Measurements from ENCODE around the gene SELENOK. TPM values are rescaled to one million over a fixed set of nuclear protein-coding genes. Genes with fewer than 3 reads are reported as not detected.

Gene SELENOK
- total and polyA plus RNA-seq, 2 of the 4 experiments (the other 2 are of a cell fraction) = 35.5 to 37.1 TPM

DNA sequence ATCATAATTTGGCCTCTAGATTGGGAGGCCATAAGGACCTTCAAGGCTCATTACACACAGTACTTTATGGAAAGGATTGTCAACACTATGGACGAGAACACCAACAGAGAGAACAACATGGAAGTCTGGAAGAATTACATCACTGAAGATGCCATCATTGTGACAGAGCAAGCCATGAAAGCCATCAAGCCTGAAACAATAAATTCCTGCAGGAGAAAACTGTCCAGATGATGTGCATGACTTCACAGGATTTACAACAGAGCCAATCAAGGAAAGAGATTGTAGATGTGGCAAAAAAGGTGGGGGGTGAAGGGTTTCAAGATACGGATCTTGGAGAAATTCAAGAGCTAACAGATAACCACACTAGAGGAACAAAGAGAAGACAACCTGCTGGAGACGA, 29.4 kb downstream of the SELENOK start:
- H3K9ac ChIP-seq (ENCODE audit: low read depth, low read length) = no peak overlapping the region
- no peak overlapping the region for H2BK120ac ChIP-seq (ENCODE audit: low read depth, low read length)
- no peak overlapping the region for H3K4me3 ChIP-seq (ENCODE audit: insufficient read depth, low read depth, low read length)
- H3K9me3 ChIP-seq (ENCODE audit: control insufficient read depth, insufficient read depth, low read length) = no peaks in the 10 kb centered on the region
- H2BK5ac ChIP-seq (ENCODE audit: low read depth, low read length, poor library complexity, severe bottlenecking) = no peak overlapping the region
- no TSS peak for BruUV-seq (replicated peaks)
- no peak overlapping the region for H4K5ac ChIP-seq (ENCODE audit: low read depth, low read length)
- 100% methylated on average over 1 of the region's 3 CpGs; no CpG with 5 or more reads in 1 of the 2 experiments for WGBS, 2 experiments (ENCODE audit: extremely low coverage in 2 of 2, insufficient read length in 1 of 2)
- no peak overlapping the region for H3K56ac ChIP-seq (ENCODE audit: extremely low read depth, insufficient read depth, low read length)
- in situ Hi-C loops (cut with MboI; ENCODE audit: low sequenced_read_pairs) = no loop called here
- H3K18ac ChIP-seq (ENCODE audit: low read depth, low read length) = no peak overlapping the region
- ChIA-PET CTCF (interaction anchor here (1.3 kb wide), 1 partner anchor 10 kb away, joined by 4 read pairs; no protein-coding TSS in a partner anchor), POLR2A (ENCODE audit: unreplicated experiment) (no interaction called here)
- H3K14ac ChIP-seq (replicated peaks; ENCODE audit: low read depth, low read length) = no peak overlapping the region
- no peaks in the 10 kb centered on the region for H4K20me1 ChIP-seq (ENCODE audit: insufficient read depth, low read length)
- DNase-seq (no peak), ATAC-seq (ENCODE audit: low read depth) (no peak)
- H4K8ac ChIP-seq (ENCODE audit: low read depth in 2 of 2, low read length in 2 of 2) = no peak overlapping the region
- no peak overlapping the region for H2AFZ ChIP-seq (replicated peaks; ENCODE audit: low read length, poor library complexity)
- TF ChIP-seq MAZ (IDR thresholded peaks at IDR 0.05; ENCODE audit: borderline replicate concordance, low read depth, low read length) = no peak
- TF ChIP-seq POLR2A (IDR thresholded peaks at IDR 0.05; ENCODE audit: low read depth, low read length) = no peak
- no peak for TF ChIP-seq MAFK (IDR thresholded peaks at IDR 0.05; ENCODE audit: low read depth, low read length)
- no peak for TF ChIP-seq RCOR1 (IDR thresholded peaks at IDR 0.05; ENCODE audit: insufficient replicate concordance, low read length)
- TF ChIP-seq, protein P1, sequence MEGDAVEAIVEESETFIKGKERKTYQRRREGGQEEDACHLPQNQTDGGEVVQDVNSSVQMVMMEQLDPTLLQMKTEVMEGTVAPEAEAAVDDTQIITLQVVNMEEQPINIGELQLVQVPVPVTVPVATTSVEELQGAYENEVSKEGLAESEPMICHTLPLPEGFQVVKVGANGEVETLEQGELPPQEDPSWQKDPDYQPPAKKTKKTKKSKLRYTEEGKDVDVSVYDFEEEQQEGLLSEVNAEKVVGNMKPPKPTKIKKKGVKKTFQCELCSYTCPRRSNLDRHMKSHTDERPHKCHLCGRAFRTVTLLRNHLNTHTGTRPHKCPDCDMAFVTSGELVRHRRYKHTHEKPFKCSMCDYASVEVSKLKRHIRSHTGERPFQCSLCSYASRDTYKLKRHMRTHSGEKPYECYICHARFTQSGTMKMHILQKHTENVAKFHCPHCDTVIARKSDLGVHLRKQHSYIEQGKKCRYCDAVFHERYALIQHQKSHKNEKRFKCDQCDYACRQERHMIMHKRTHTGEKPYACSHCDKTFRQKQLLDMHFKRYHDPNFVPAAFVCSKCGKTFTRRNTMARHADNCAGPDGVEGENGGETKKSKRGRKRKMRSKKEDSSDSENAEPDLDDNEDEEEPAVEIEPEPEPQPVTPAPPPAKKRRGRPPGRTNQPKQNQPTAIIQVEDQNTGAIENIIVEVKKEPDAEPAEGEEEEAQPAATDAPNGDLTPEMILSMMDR (conservative IDR thresholded peaks at IDR 0.05; ENCODE audit: low read depth, low read length) = no peak
- TF ChIP-seq CEBPB (IDR thresholded peaks at IDR 0.05; ENCODE audit: low read depth, low read length) = no peak
- TF ChIP-seq MXI1 (IDR thresholded peaks at IDR 0.05; ENCODE audit: borderline replicate concordance, low read depth, low read length) = no peak
- TF ChIP-seq USF2 (IDR thresholded peaks at IDR 0.05; ENCODE audit: low read depth, low read length) = no peak
- TF ChIP-seq CHD1 (IDR thresholded peaks at IDR 0.05; ENCODE audit: low read depth, low read length) = no peak
- no peak for TF ChIP-seq NFE2L2 (IDR thresholded peaks at IDR 0.05; ENCODE audit: low read depth, low read length)
- TF ChIP-seq RFX5 (IDR thresholded peaks at IDR 0.05; ENCODE audit: low read depth, low read length) = no peak
- TF ChIP-seq BHLHE40 (IDR thresholded peaks at IDR 0.05; ENCODE audit: low read depth, low read length) = no peak
- TF ChIP-seq, protein P2, sequence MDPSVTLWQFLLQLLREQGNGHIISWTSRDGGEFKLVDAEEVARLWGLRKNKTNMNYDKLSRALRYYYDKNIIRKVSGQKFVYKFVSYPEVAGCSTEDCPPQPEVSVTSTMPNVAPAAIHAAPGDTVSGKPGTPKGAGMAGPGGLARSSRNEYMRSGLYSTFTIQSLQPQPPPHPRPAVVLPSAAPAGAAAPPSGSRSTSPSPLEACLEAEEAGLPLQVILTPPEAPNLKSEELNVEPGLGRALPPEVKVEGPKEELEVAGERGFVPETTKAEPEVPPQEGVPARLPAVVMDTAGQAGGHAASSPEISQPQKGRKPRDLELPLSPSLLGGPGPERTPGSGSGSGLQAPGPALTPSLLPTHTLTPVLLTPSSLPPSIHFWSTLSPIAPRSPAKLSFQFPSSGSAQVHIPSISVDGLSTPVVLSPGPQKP (IDR thresholded peaks at IDR 0.05; ENCODE audit: borderline replicate concordance, low read depth, low read length) = no peak
- dilution Hi-C loops (cut with HindIII; ENCODE audit: low sequenced_read_pairs, unreplicated experiment) = no loop called here
- no peaks in the 10 kb centered on the region for H3K27me3 ChIP-seq (ENCODE audit: control insufficient read depth, insufficient read depth, low read length)
- H3K36me3 ChIP-seq (ENCODE audit: control insufficient read depth, insufficient read depth, low read length) = peaks cover 23% of the 10 kb centered on the region
- no peak overlapping the region for H3K4ac ChIP-seq (ENCODE audit: low read depth, low read length)
- H2AK9ac ChIP-seq (replicated peaks; ENCODE audit: low read depth, low read length, poor library complexity) = no peak overlapping the region
- H3K9me1 ChIP-seq (ENCODE audit: insufficient read depth, low read length) = no peaks in the 10 kb centered on the region
- H3K4me2 ChIP-seq (ENCODE audit: low read depth, low read length) = no peak overlapping the region
- H2AK5ac ChIP-seq (ENCODE audit: low read depth, low read length) = no peak overlapping the region
- H3K23ac ChIP-seq (ENCODE audit: low read depth, low read length) = no peak overlapping the region
- intact Hi-C loops (cut with micrococcal nuclease) = no loop called here
- no peak overlapping the region for H2BK15ac ChIP-seq (ENCODE audit: low read depth, low read length)
- H3K27ac ChIP-seq (ENCODE audit: insufficient read depth, low read length) = no peak overlapping the region
- H2BK20ac ChIP-seq (ENCODE audit: low read depth, low read length) = no peak overlapping the region
- no peaks in the 10 kb centered on the region for H3K4me1 ChIP-seq (ENCODE audit: control insufficient read depth, insufficient read depth, low read length)
- H3K79me1 ChIP-seq (ENCODE audit: low read depth in 1 of 2, low read length in 2 of 2) = peaks cover 0 to 2% of the 10 kb centered on the region in 2 experiments; a peak in 1 of 4 replicates
- H4K91ac ChIP-seq (ENCODE audit: insufficient read depth, low read depth, low read length) = no peak overlapping the region

All from IMR-90 (cell line).